SK-N-SH treated with all-trans-retinoic acid at 6 μM for 48 hours (cell line): ENCODE results near the gene MAP3K12.

Experiments used
- ARNTL ChIP-seq: fragments of 450-650 bp; formaldehyde crosslinking; IDR thresholded peaks from 2 replicates; pipeline ENCODE4 v1.5.0; 2020; ENCODE audit warnings: low read depth, mild to moderate bottlenecking, moderate library complexity, borderline replicate concordance
- BACH2 ChIP-seq: fragments of 250-450 bp; sonication (Bioruptor Pico); IDR thresholded peaks from 2 replicates; pipeline ENCODE4 v1.9.0; 2021; ENCODE audit warnings: mild to moderate bottlenecking, borderline replicate concordance
- ZC3H10 ChIP-seq: fragments of 250-450 bp; sonication (Bioruptor Pico); IDR thresholded peaks from 2 replicates; pipeline ENCODE4 v1.5.1; 2021; ENCODE audit warnings: mild to moderate bottlenecking, moderate library complexity
- ZFP3 ChIP-seq: fragments of 250-450 bp; sonication (Bioruptor Pico); IDR thresholded peaks from 2 replicates; pipeline ENCODE4 v1.5.0; 2020; ENCODE audit warnings: mild to moderate bottlenecking, moderate library complexity
- ZFP30 ChIP-seq: fragments of 450-650 bp; formaldehyde crosslinking; IDR thresholded peaks from 2 replicates; pipeline ENCODE4 v1.5.0; 2022; ENCODE audit warnings: mild to moderate bottlenecking, moderate library complexity

DNA sequence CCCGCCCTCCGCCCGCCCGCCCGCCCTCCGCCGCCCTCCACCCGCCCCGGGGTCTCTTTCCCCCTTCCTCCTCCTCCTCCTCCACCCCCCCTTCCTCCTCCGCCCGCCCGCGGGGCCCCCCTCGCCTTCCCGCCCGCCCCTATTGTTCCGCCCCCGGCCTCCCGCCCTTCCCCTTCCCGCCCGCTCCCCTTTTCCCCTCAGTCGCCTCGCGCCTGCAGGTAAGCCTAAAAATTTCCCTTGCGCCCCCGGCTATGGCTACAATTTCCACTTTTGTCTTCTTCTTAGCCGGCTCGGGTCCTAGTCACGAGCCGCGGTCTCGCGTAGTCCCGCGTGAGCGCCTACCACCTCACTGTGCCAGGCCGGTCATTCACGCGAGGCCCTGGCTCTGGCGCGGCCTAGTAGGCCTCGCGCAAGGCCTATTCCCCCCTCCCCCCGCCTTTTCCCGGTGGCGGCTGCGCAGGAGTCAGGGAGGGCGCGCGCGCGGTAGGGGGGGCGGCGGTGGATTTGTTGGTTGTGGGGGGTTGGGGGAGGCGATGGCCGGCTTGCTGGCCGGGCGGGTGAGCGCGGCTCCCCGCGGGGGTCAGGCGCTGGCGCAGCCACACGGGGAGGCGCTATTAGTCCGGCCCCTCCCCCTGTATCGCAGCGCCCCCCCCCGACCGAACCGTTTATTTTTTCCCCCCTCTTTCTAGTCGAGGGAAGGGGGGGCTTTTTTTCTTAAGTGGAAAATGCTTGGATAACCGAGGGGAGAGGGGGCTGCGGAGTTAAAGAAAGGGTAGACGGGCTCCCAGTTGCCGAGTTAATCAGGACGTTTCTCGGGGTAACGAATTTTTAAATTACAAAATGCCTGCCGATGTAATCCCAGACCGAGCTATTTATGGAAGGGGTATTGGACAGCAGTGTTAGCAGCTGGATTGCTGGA, 46.8 kb downstream of the MAP3K12 start:
- no peak for TF ChIP-seq ZC3H10 (CRISPR knock-in tag)
- TF ChIP-seq BACH2 (CRISPR knock-in tag) = no peak
- TF ChIP-seq ZFP30 (CRISPR knock-in tag) = no peak
- TF ChIP-seq ZFP3 (CRISPR knock-in tag) = no peak
- TF ChIP-seq ARNTL = no peak
